ENCODE results near the gene DOK6.

DOK6 gene

GRCh38 chr18:69883781-69884180 lies 483.1 kb downstream of the DOK6 start:
- peaks cover 6% of the 10 kb centered on the region for H3K36me3 Mint-ChIP-seq (ENCODE audit: insufficient read depth)
- no peaks in the 10 kb centered on the region for H3K9me3 Mint-ChIP-seq
- no peak overlapping the region for H3K4me3 Mint-ChIP-seq
- ATAC-seq (replicated peaks; ENCODE audit: extremely low read depth, poor library complexity, severe bottlenecking) (no peak), DNase-seq (ENCODE audit: low spot score in 2 of 2) (no peak)
- H3K4me1 Mint-ChIP-seq: peaks cover 29% of the 10 kb centered on the region
- H3K27ac Mint-ChIP-seq (ENCODE audit: low read depth): no peak overlapping the region
- no peaks in the 10 kb centered on the region for H3K27me3 Mint-ChIP-seq

DNA sequence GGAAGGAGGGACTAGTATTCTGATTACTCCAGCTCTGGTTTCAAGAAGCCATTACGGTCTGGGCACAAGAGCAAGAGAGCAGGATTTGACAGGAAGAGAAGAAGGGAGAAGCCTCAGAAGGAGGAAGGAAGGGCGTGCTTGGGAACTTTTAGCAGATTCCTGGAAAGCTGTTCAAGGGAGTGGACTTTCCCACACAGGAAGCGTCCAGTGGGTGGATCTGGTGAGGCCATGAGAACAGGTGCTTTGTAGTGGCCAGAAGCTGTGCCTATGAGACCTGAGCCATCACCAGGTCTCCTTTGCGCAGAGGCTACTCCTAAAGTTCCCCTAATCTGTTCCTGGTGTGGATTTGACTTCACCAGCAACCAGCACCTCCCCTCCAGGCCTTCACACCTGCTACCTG lies 484.7 kb downstream of the DOK6 start:
- H3K4me3 Mint-ChIP-seq: peak overlapping the region; percentile 64
- ATAC-seq (replicated peaks; ENCODE audit: extremely low read depth, poor library complexity, severe bottlenecking) (no peak), DNase-seq (ENCODE audit: low spot score in 2 of 2) (no peak)
- H3K4me1 Mint-ChIP-seq: peaks cover 34% of the 10 kb centered on the region
- H3K9me3 Mint-ChIP-seq: no peaks in the 10 kb centered on the region
- peak overlapping the region; percentile 49 for H3K27ac Mint-ChIP-seq (ENCODE audit: low read depth)
- H3K27me3 Mint-ChIP-seq: no peaks in the 10 kb centered on the region
- peaks cover 4% of the 10 kb centered on the region for H3K36me3 Mint-ChIP-seq (ENCODE audit: insufficient read depth)

- Mint-ChIP-seq H3K9me3 (peaks cover 1% of the 10 kb centered on the region), H3K4me1 (peaks cover 35% of the 10 kb centered on the region), H3K36me3 (ENCODE audit: insufficient read depth) (peaks cover 3% of the 10 kb centered on the region), H3K27me3 (no peaks in the 10 kb centered on the region), H3K27ac (ENCODE audit: low read depth) (peak overlapping the region; percentile 49), H3K4me3 (peak overlapping the region; percentile 64)
- no peak for DNase-seq (ENCODE audit: low spot score in 2 of 2)
- ATAC-seq (replicated peaks; ENCODE audit: extremely low read depth, poor library complexity, severe bottlenecking): peak; percentile 64
Observed at GRCh38 chr18:69885841-69886531, 485.3 kb downstream of the DOK6 start.

GRCh38 chr18:69887256-69887655 lies 486.6 kb downstream of the DOK6 start:
- Mint-ChIP-seq H3K4me3 (no peak overlapping the region), H3K9me3 (peaks cover 5% of the 10 kb centered on the region), H3K36me3 (ENCODE audit: insufficient read depth) (peaks cover 2% of the 10 kb centered on the region), H3K27me3 (no peaks in the 10 kb centered on the region), H3K27ac (ENCODE audit: low read depth) (no peak overlapping the region), H3K4me1 (peaks cover 40% of the 10 kb centered on the region)
- ATAC-seq (replicated peaks; ENCODE audit: extremely low read depth, poor library complexity, severe bottlenecking) (no peak), DNase-seq (ENCODE audit: low spot score in 2 of 2) (no peak)

GRCh38 chr18:69889009-69889408 lies 488.3 kb downstream of the DOK6 start:
- Mint-ChIP-seq H3K27ac (ENCODE audit: low read depth) (no peak overlapping the region), H3K27me3 (no peaks in the 10 kb centered on the region), H3K4me1 (peaks cover 53% of the 10 kb centered on the region), H3K36me3 (ENCODE audit: insufficient read depth) (peaks cover 10% of the 10 kb centered on the region), H3K4me3 (no peak overlapping the region), H3K9me3 (peaks cover 5% of the 10 kb centered on the region)
- ATAC-seq (replicated peaks; ENCODE audit: extremely low read depth, poor library complexity, severe bottlenecking): no peak
- DNase-seq (ENCODE audit: low spot score in 2 of 2): no peak

- peaks cover 5% of the 10 kb centered on the region for H3K9me3 Mint-ChIP-seq
- peaks cover 11% of the 10 kb centered on the region for H3K36me3 Mint-ChIP-seq (ENCODE audit: insufficient read depth)
- H3K27ac Mint-ChIP-seq (ENCODE audit: low read depth): no peak overlapping the region
- no peak overlapping the region for H3K4me3 Mint-ChIP-seq
- no peaks in the 10 kb centered on the region for H3K27me3 Mint-ChIP-seq
- H3K4me1 Mint-ChIP-seq: peaks cover 49% of the 10 kb centered on the region
- ATAC-seq (replicated peaks; ENCODE audit: extremely low read depth, poor library complexity, severe bottlenecking) (no peak), DNase-seq (ENCODE audit: low spot score in 2 of 2) (no peak)
Observed at GRCh38 chr18:69890558-69890957, 489.9 kb downstream of the DOK6 start.

DNA sequence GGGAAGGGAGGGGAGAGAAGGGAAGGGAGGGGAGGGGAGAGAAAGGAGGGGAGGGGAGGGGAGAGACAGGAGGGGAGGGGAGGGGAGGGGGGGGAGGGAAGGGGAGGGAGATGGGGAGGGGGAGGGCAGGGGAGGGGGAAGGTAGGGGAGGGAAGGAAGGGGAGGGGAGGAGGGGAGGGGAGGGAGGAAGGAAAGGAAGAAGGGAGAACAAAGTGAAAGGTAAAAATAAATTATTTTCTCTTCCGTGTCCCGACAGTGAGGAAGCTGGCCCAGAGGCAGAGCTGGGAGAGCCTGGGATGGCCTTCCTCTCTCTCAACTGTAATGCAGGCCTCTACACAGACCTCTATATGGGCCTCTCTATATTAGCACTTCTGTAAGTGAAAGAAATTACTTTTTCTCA lies 493.8 kb downstream of the DOK6 start:
- no peak for ATAC-seq (replicated peaks; ENCODE audit: extremely low read depth, poor library complexity, severe bottlenecking)
- peaks cover 67% of the 10 kb centered on the region for H3K4me1 Mint-ChIP-seq
- no peak overlapping the region for H3K4me3 Mint-ChIP-seq
- H3K27ac Mint-ChIP-seq (ENCODE audit: low read depth): peak overlapping the region; percentile 95
- H3K27me3 Mint-ChIP-seq: no peaks in the 10 kb centered on the region
- no peak for DNase-seq (ENCODE audit: low spot score in 2 of 2)
- H3K36me3 Mint-ChIP-seq (ENCODE audit: insufficient read depth): peaks cover 20% of the 10 kb centered on the region
- H3K9me3 Mint-ChIP-seq: peaks cover 5% of the 10 kb centered on the region

DNA sequence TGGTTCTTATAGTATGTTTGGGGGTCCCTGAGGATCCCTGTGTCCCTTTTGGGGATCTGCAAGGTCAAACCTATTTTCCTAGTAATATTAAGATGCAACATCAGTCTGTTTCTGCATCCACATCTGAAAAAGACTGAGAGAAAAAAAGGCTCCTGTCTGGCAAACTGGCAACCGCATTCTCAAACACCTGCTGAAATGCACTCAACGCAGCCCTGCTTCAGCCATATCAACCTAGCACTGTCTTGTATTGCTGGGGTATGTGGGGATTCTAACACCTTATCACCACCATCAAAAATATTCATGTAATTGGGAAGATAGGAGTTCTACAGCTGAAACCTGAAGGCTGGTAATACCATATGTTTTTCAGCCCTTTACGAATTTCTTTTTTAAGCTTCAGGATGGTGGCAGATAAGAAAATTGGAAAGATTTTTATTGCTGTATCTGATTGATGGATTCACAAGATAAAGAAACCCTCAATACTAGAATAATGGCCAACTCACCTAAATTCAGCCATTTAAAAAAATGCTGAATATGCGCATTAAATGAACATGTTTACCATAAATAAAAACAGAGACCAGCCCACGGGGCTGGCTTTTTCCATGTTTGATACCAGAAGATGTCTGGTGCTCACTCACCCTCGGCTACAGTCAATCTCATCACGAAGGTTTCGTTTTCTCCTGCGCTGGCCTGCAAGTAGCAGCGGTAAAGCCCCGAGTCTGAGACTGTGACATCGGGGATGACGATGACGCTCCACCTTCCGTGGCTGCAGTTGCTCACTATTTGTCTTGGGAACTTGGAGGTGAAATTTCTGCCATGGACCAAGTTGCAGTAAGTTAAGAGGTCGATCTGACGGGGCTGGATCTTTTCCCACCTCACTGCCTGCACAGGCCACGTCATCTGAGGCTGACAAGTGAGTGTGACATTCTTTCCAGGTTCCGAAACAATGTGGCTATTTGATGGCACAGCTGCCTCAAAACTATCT lies 494.7 kb downstream of the DOK6 start:
- H3K4me3 Mint-ChIP-seq: peak overlapping the region; percentile 82
- H3K27ac Mint-ChIP-seq (ENCODE audit: low read depth): peak overlapping the region; percentile 95
- ATAC-seq (replicated peaks; ENCODE audit: extremely low read depth, poor library complexity, severe bottlenecking) (peak; percentile 76), DNase-seq (ENCODE audit: low spot score in 2 of 2) (peak; percentile 30 to 64)
- H3K36me3 Mint-ChIP-seq (ENCODE audit: insufficient read depth): peaks cover 18% of the 10 kb centered on the region
- peaks cover 5% of the 10 kb centered on the region for H3K9me3 Mint-ChIP-seq
- no peaks in the 10 kb centered on the region for H3K27me3 Mint-ChIP-seq
- peaks cover 64% of the 10 kb centered on the region for H3K4me1 Mint-ChIP-seq

DNA sequence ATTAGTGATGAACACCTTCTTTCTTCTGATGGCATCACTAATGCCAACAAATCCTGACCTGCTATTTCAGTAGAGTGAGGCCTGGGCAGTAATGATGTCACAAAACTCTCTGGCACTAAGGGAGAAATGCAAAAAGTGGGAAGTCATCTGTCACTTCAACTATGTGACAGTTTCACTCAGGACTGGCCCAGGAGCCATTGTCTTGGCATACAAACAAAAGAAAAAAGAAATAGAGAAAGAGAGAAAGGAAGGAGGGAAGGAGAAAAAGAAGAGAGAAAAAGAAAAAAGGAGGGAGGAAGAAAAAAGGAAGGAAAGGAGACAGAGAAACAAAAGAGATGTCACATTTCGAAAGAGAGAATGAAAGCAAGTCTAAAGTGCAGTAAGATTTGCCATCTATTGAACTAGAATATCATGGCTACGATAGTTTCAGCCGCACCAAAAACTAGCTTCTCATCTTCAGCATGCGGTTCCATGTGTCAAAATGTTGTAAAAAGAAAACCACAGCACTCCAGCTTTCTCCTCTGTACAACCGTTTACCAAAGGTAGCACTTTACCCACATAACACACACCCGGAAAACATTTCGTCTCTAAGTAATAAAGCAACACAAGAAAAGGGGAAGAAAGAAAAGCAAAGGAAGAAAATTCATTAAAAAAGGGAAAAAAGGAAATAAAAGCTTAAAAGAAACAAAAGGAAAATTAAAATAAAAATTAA lies 496.9 kb downstream of the DOK6 start:
- H3K27me3 Mint-ChIP-seq: no peaks in the 10 kb centered on the region
- peak overlapping the region; percentile 82 for H3K4me3 Mint-ChIP-seq
- DNase-seq (ENCODE audit: low spot score in 2 of 2) (no peak), ATAC-seq (replicated peaks; ENCODE audit: extremely low read depth, poor library complexity, severe bottlenecking) (peak; percentile 44)
- no peaks in the 10 kb centered on the region for H3K9me3 Mint-ChIP-seq
- H3K36me3 Mint-ChIP-seq (ENCODE audit: insufficient read depth): peaks cover 17% of the 10 kb centered on the region
- peak overlapping the region; percentile 95 for H3K27ac Mint-ChIP-seq (ENCODE audit: low read depth)
- H3K4me1 Mint-ChIP-seq: peaks cover 59% of the 10 kb centered on the region

- Mint-ChIP-seq H3K4me3 (peak overlapping the region; percentile 82), H3K4me1 (peaks cover 55% of the 10 kb centered on the region), H3K36me3 (ENCODE audit: insufficient read depth) (peaks cover 12% of the 10 kb centered on the region), H3K27me3 (no peaks in the 10 kb centered on the region), H3K9me3 (no peaks in the 10 kb centered on the region), H3K27ac (ENCODE audit: low read depth) (peak overlapping the region; percentile 95)
- ATAC-seq (replicated peaks; ENCODE audit: extremely low read depth, poor library complexity, severe bottlenecking) (peak; percentile 8), DNase-seq (ENCODE audit: low spot score in 2 of 2) (no peak)
Observed at GRCh38 chr18:69898241-69898861, 497.7 kb downstream of the DOK6 start.
